ENCODE results near the gene CPNE4. TPM values are rescaled to one million over a fixed set of nuclear protein-coding genes. Genes with fewer than 3 reads are reported as not detected.
"Not testable (repeated sequence)": the region's sequence is repeated elsewhere in the genome, so short reads cannot be mapped to it uniquely, and the experiment has no call there.

CPNE4 gene
- total RNA-seq, 1 donor from 2014 or later = 16.1 TPM

DNA sequence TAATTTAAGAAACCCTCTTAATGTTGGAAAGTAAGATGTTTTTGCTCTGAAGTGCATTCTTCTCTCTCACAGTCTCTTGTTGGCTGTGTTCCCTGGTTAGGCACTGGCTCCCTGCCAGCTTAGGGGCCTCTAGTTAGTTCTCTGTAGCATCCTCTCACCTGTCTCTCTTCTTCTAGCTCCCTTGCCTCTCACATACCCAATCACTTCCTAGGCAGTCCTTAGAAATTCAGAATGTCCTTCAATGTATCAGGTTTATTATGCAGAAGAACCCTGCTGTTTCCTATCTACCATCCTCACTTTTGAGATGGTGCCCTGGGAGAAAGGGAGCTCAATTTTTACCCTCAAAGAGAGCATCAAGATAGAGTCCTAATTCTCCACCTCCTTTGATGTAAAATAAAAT, 36.2 kb upstream of the CPNE4 start:
- Mint-ChIP-seq H3K4me3 (no peak overlapping the region), H3K27ac (ENCODE audit: unreplicated experiment) (no peak overlapping the region)
- DNase-seq (ENCODE audit: low read depth, low spot score) = no peak

DNA sequence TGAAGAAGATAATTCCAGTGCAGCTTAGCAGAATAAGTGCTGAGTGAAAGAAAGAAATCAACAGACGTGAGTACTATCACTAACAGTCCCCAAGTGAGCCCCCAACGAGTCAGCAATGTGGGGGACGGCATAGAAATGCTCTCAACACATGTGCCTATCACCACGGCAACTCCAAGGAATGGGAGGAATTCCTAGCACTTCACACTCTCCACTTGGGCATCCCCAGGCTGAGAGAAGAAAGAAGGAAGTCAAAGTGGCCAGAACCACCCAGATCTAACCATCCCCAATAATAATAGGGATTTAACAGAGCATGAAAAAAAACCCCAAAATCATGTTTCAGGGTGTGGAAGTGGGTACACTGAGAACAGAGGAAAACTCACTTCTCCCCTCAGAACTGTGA, 29.3 kb upstream of the CPNE4 start:
- H3K4me1 Mint-ChIP-seq = peaks cover 11% of the 10 kb centered on the region
- H3K4me3 Mint-ChIP-seq = no peak overlapping the region
- peaks cover 7% of the 10 kb centered on the region for H3K27me3 Mint-ChIP-seq (ENCODE audit: low read depth)
- no peak for DNase-seq (ENCODE audit: low read depth, low spot score)
- TF ChIP-seq, protein P1, sequence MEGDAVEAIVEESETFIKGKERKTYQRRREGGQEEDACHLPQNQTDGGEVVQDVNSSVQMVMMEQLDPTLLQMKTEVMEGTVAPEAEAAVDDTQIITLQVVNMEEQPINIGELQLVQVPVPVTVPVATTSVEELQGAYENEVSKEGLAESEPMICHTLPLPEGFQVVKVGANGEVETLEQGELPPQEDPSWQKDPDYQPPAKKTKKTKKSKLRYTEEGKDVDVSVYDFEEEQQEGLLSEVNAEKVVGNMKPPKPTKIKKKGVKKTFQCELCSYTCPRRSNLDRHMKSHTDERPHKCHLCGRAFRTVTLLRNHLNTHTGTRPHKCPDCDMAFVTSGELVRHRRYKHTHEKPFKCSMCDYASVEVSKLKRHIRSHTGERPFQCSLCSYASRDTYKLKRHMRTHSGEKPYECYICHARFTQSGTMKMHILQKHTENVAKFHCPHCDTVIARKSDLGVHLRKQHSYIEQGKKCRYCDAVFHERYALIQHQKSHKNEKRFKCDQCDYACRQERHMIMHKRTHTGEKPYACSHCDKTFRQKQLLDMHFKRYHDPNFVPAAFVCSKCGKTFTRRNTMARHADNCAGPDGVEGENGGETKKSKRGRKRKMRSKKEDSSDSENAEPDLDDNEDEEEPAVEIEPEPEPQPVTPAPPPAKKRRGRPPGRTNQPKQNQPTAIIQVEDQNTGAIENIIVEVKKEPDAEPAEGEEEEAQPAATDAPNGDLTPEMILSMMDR (conservative IDR thresholded peaks at IDR 0.05) = no peak
- no peaks in the 10 kb centered on the region for H3K36me3 Mint-ChIP-seq (ENCODE audit: low read depth)
- H3K27ac Mint-ChIP-seq (ENCODE audit: unreplicated experiment) = no peak overlapping the region
- H3K9me3 Mint-ChIP-seq = no peaks in the 10 kb centered on the region

More for the DNA sequence above, 36.2 kb upstream of the CPNE4 start:
- H3K9me3 Mint-ChIP-seq = no peaks in the 10 kb centered on the region
- H3K4me1 Mint-ChIP-seq = no peaks in the 10 kb centered on the region
- TF ChIP-seq, protein P1 (conservative IDR thresholded peaks at IDR 0.05) = no peak
- H3K36me3 Mint-ChIP-seq (ENCODE audit: low read depth) = no peaks in the 10 kb centered on the region
- H3K27me3 Mint-ChIP-seq (ENCODE audit: low read depth) = peaks cover 15% of the 10 kb centered on the region

DNA sequence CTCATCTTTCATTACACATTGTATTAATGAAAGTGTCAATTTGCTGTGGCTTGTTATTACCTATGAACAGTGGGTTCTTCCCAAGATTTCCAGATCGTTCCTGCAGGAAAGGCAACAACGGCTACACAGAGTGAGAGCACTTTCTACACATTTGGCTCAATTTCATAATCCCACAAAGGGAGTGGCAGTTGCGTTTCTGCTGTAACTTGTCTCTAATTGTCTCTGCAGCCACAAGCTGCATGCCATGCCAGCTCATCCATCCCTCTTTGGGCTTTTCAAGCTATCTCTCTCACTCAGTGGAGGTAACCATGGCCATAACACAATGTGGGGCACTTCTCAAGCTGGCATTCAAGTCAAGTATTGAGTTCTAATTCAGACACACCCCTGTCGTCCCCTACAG, 27.7 kb upstream of the CPNE4 start:
- H3K4me1 Mint-ChIP-seq = peaks cover 11% of the 10 kb centered on the region
- peaks cover 7% of the 10 kb centered on the region for H3K27me3 Mint-ChIP-seq (ENCODE audit: low read depth)
- TF ChIP-seq, protein P1 (conservative IDR thresholded peaks at IDR 0.05) = no peak
- no peak overlapping the region for H3K27ac Mint-ChIP-seq (ENCODE audit: unreplicated experiment)
- no peak for DNase-seq (ENCODE audit: low read depth, low spot score)
- no peak overlapping the region for H3K4me3 Mint-ChIP-seq
- H3K9me3 Mint-ChIP-seq = no peaks in the 10 kb centered on the region
- H3K36me3 Mint-ChIP-seq (ENCODE audit: low read depth) = no peaks in the 10 kb centered on the region

DNA sequence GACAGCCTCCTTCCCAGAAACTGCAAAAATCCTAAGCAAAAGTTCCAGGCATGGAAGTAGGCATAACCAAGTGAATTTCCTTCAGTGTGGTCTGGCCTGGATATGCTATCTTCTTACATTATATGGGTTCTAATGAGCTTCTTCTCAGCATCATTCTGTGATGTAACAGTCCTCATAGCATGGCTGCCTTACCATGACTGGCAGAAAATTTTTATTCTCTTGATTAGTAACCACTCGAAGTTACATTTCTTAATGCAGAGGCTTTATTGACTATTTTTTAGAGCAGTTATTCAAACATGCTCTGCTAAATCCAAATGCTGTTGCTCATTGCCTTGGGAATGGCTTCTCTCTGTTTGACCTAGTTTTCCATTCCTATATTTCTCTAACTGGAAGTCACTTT, 21.1 kb upstream of the CPNE4 start:
- Mint-ChIP-seq H3K4me1 (no peaks in the 10 kb centered on the region), H3K9me3 (no peaks in the 10 kb centered on the region), H3K27me3 (ENCODE audit: low read depth) (peaks cover 6% of the 10 kb centered on the region), H3K4me3 (no peak overlapping the region), H3K36me3 (ENCODE audit: low read depth) (no peaks in the 10 kb centered on the region), H3K27ac (ENCODE audit: unreplicated experiment) (no peak overlapping the region)
- TF ChIP-seq, protein P1 (conservative IDR thresholded peaks at IDR 0.05) = no peak
- DNase-seq (ENCODE audit: low read depth, low spot score) = no peak

DNA sequence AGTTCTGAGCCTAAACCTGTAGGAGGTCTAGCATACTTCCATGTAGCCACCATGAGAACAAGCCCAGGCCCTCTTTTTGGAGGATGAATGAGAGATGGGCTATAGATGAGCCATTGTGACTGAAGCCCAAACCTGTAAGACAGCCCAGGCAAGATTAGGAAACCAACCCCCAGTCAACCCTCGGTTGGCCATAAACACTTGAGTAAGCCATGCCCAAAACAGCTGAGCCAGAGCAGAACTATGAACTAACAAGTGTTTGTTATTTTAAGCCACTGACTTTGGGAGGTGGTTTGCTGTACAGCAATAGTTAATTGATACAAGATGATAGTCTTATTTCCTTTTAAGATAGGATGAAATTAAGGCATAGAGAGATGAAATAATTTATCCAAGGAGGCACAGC, 12.4 kb upstream of the CPNE4 start:
- H3K36me3 Mint-ChIP-seq (ENCODE audit: low read depth) = no peaks in the 10 kb centered on the region
- TF ChIP-seq, protein P1 (conservative IDR thresholded peaks at IDR 0.05) = no peak
- H3K4me3 Mint-ChIP-seq = no peak overlapping the region
- H3K27ac Mint-ChIP-seq (ENCODE audit: unreplicated experiment) = no peak overlapping the region
- H3K27me3 Mint-ChIP-seq (ENCODE audit: low read depth) = peaks cover 8% of the 10 kb centered on the region
- no peak for DNase-seq (ENCODE audit: low read depth, low spot score)
- no peaks in the 10 kb centered on the region for H3K4me1 Mint-ChIP-seq
- H3K9me3 Mint-ChIP-seq = no peaks in the 10 kb centered on the region

DNA sequence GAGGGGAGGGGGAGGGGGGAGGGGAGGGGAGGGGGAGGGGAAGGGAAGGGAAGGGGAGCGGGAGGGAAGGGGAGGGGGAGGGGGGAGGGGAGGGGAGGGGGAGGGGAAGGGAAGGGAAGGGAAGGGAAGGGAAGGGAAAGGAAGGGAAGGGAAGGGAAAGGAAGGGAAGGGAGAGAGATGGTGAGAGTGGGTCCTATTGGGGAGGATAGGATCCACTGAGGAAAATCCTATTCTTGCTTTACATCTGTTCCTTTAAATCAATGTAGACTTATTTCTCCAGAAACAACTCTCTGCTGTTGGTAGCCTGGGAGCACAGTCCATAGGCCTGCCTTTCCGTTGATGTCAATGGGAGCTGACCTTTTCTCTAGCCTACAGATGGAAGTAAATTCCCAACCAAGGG, 10.1 kb upstream of the CPNE4 start:
- not testable (repeated sequence) for H3K27ac Mint-ChIP-seq (ENCODE audit: unreplicated experiment); H3K4me1 Mint-ChIP-seq; DNase-seq (ENCODE audit: low read depth, low spot score); H3K36me3 Mint-ChIP-seq (ENCODE audit: low read depth); H3K4me3 Mint-ChIP-seq; H3K9me3 Mint-ChIP-seq
- peaks cover 21% of the 10 kb centered on the region for H3K27me3 Mint-ChIP-seq (ENCODE audit: low read depth)

All from neural crest cell (in vitro differentiated cells).